Stomach smooth muscle (tissue), 2 donors: ENCODE measurements around the gene ITPR1.

ENCODE experiments used
- H3K27ac ChIP-seq: one replicate; pipeline ENCODE4 v1.7.0; 2013; ENCODE audit warnings: mild to moderate bottlenecking, low read length, inconsistent platforms
- H3K27me3 ChIP-seq, 2 donors: one replicate each; pipeline ENCODE4 v1.7.0; 2013; ENCODE audit warnings: low read length in 2 of 2; ENCODE audit not compliant: insufficient read depth in 2 of 2, control insufficient read depth in 1 of 2
- H3K36me3 ChIP-seq, 2 donors: one replicate each; pipeline ENCODE4 v1.7.0; 2013; ENCODE audit warnings: low read length in 2 of 2; ENCODE audit not compliant: control insufficient read depth in 2 of 2, insufficient read depth in 2 of 2
- H3K4me1 ChIP-seq: one replicate; pipeline ENCODE4 v1.7.0; 2013; ENCODE audit warnings: low read length; ENCODE audit not compliant: control insufficient read depth, insufficient read depth
- H3K4me3 ChIP-seq, 2 donors: one replicate each; pipeline ENCODE4 v1.7.0; 2013; ENCODE audit warnings: low read length in 2 of 2
- H3K9ac ChIP-seq, 2 donors: one replicate each; pipeline ENCODE4 v1.7.0; 2013; ENCODE audit warnings: low read length in 2 of 2, mild to moderate bottlenecking in 1 of 2
- H3K9me3 ChIP-seq, 2 donors: one replicate each; pipeline ENCODE4 v1.7.0; 2013; ENCODE audit warnings: low read length in 2 of 2; ENCODE audit not compliant: control insufficient read depth in 2 of 2
- donor health status: healthy.
- donor health status: Pancreatic carcinoma.

Gene ITPR1

DNA sequence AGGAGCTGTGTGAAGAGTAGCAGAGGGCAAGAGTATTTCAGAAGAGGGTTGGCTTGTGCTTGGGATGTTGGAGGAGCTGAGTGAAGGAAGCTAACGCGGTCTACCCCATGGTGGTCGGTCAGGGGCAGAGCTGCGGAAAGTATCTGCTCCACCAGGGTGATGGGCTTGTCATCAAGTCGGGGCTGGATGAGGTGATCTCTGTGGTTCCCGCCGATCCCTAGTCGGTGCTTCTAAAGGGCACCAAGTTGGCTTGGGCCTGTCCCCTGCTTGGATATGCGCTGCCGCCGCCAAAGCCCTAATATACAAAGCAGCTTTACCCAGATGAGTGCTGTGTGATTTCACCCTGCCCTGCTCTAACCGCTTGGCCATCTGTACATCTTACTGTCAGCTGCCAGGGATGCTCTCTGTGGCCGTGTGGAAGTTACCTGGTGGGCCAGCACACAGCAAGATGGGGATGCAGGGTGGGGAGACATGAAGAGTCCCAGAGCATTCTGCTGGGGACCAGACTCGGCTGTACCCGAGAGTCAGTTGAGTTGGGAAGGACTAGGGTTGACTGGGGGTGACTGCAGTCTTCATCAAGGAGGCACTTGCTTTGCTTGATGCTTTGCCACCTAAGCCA lies 260.0 kb downstream of the ITPR1 start:
- Histone ChIP-seq H3K27me3 (no peaks in the 10 kb centered on the region), H3K4me3 (no peak overlapping the region), H3K36me3 (no peaks in the 10 kb centered on the region), H3K27ac (no peak overlapping the region), H3K4me1 (peaks cover 28% of the 10 kb centered on the region), H3K9ac (no peak overlapping the region), H3K9me3 (no peaks in the 10 kb centered on the region)

DNA sequence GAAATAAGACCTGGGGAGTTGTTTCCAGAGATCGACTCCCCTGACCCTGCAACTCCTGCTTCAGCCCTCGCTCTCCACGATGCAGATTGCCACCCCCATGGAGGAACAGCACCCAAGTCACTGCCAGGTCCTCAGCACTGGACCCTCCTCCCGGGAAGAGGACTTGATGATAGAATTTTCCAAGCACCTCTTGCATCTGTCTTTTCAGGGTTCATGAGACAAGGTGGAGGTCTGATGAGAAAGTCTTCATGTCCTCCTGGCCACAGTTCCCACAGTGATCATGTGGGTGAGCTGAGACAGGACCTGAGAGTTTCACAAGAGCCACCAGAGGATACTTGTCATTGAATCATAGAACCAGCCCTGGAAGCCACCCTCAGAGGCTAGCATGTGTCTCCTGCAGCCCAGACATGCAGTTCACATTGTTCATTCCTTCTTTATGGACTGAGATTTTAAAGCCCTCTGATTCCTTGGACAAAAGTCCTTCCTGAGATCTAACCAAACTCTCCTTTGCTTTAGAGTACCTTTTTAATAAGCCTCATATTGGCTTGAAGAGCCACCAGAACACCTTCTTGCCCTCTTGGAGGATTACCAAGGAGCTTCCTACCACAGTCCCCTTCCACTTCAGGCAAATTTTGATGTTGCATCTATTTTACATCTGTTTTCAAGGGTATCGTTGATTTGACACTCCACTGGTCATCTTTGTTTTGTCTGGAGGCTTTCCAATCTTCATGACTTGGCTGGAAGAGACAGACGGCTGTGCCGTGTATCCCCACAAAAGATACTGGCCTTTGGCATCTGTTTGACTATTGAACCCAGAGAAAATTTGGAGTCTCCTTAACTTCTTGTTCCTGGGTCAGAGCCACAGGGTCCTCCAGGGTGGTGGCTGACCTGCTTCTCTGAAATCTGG lies 261.3 kb downstream of the ITPR1 start:
- Histone ChIP-seq H3K4me1 (peaks cover 25% of the 10 kb centered on the region), H3K27ac (no peak overlapping the region), H3K27me3 (no peaks in the 10 kb centered on the region), H3K36me3 (peaks cover 0 to 2% of the 10 kb centered on the region in 2 donors), H3K9me3 (no peaks in the 10 kb centered on the region), H3K4me3 (no peak overlapping the region), H3K9ac (no peak overlapping the region)

DNA sequence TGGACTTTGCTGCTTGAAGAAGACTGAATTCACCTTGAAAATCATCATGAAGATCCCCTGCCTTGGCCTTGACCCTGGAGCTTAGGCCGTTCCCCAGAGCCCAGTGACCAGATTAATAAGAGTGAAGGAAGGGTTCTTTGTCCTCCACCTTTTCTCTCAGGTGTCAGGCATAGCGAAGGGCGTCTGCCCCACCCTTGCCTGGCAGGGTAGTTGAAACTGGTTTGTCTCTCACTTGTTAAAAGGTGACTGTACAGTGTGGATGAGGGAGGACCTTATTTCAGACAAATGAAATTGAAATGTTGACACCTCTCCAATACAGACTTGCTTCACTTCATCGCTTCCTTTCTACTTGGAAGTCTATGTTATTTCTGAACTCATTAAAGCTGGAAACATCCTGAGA lies 262.4 kb downstream of the ITPR1 start:
- no peaks in the 10 kb centered on the region for H3K27me3 ChIP-seq
- no peak overlapping the region for H3K9ac ChIP-seq
- H3K36me3 ChIP-seq: peaks cover 0 to 4% of the 10 kb centered on the region in 2 donors
- H3K4me3 ChIP-seq: no peak overlapping the region
- H3K9me3 ChIP-seq: peaks cover 0 to 1% of the 10 kb centered on the region in 2 donors
- H3K4me1 ChIP-seq: peaks cover 17% of the 10 kb centered on the region
- H3K27ac ChIP-seq: no peak overlapping the region

DNA sequence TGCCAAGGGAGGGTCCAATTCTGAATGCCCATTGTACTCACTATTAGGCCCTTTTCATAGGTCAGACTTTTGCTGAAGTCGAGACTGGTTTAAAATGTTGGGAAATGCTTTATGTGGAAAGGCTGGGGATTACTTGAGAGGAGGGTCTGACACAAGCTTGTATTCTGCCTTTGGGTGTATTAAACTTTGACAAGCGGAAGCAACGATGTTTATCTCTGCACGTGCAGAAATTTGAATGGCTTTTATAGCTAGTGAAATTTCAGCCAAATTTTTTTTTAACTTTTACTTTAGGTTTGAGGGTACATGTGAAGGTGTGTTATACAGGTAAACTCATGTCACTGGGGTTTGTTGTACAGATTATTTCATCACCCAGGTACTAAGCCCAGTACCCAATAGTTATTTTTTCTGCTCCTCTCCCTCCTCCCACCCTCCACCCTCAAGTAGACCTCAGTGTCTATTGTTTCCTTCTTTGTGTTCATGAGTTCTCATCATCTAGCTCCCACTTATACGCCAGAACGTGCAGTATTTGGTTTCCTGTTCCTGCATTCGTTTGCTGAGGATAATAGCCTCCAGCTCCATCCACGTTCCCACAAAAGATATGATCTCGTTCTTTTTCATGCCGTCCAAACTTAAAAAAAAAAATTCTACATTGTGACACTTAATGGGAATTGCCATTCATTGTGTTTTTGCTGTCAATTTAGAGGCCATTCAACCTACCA lies 263.1 kb downstream of the ITPR1 start:
- H3K27ac ChIP-seq: no peak overlapping the region
- H3K36me3 ChIP-seq: peaks cover 0 to 4% of the 10 kb centered on the region in 2 donors
- peaks cover 11% of the 10 kb centered on the region for H3K4me1 ChIP-seq
- H3K4me3 ChIP-seq: no peak overlapping the region
- H3K9ac ChIP-seq: no peak overlapping the region
- H3K9me3 ChIP-seq: peaks cover 0 to 2% of the 10 kb centered on the region in 2 donors
- H3K27me3 ChIP-seq: no peaks in the 10 kb centered on the region

DNA sequence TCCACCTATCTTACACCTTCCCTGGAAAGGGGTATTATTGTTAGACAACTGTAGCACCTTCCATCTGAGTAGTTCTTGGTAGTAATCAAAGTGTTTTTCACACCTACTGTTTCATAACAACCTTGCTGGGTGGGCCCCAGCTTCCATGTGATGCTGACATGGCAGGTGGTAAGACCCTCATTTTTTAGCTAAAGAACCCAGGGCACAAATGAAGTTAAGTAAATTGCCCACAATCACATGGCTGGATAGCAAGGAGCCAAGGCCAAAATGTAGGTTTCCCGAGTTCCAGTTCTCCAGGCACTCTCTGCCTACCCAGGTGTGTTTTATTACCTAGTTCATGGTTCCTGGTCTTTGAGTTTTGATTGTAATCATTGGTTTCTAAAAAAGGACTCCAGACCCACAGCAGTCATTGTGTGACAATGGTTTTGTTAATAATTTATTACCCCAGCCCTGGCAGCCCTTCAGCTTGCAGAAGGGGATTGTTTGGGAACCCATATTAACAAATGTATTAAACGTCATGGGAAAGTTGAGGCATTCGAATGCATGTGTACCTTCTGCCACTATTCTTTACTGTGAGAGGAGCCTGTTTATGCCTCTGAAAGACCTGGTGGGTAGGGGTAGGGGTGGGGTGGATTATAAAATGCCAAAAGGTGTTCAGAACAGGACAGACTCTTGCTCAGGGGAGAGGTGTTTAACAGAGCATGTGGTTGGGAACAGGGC lies 263.9 kb downstream of the ITPR1 start:
- no peak overlapping the region for H3K4me3 ChIP-seq
- H3K4me1 ChIP-seq: peaks cover 4% of the 10 kb centered on the region
- H3K36me3 ChIP-seq: peaks cover 0 to 4% of the 10 kb centered on the region in 2 donors
- H3K27ac ChIP-seq: no peak overlapping the region
- no peak overlapping the region for H3K9ac ChIP-seq
- peaks cover 0 to 2% of the 10 kb centered on the region in 2 donors for H3K9me3 ChIP-seq
- no peaks in the 10 kb centered on the region for H3K27me3 ChIP-seq

DNA sequence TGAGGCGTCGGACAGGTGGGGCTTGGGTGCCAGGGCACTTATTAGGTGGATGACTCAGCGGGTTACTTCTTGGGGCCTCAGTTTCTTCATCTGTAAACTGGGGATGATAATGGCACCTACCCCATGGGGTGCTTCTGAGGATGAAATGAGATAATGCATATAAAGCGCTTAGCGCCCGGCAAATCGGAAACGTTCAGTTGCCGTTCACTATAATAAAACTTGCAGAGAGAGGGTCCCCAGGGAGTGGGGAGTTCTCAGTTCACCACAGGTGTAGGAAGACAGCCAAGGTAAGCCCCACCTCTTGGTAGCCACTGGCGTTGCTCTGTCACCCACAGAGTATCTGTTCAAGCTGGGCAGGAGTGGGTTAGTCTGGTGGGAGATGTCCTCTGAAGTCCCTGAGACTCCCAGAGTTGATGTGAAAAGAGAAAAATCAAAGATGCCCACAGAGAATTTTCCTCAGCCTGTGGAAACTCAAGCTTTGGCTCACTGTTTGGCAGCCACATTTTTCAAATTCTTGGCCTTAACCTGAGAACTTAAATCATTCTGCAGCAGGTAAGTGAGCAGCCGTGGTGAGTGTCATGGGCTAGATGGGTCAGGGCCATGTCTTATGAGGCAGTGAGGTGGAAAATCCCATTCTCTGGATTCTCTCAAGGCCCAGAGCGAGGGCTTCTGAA lies 264.6 kb downstream of the ITPR1 start:
- Histone ChIP-seq H3K27ac (no peak overlapping the region), H3K9me3 (peaks cover 0 to 2% of the 10 kb centered on the region in 2 donors), H3K4me3 (no peak overlapping the region), H3K27me3 (no peaks in the 10 kb centered on the region), H3K4me1 (no peaks in the 10 kb centered on the region), H3K9ac (no peak overlapping the region), H3K36me3 (peaks cover 4 to 5% of the 10 kb centered on the region in 2 donors)

DNA sequence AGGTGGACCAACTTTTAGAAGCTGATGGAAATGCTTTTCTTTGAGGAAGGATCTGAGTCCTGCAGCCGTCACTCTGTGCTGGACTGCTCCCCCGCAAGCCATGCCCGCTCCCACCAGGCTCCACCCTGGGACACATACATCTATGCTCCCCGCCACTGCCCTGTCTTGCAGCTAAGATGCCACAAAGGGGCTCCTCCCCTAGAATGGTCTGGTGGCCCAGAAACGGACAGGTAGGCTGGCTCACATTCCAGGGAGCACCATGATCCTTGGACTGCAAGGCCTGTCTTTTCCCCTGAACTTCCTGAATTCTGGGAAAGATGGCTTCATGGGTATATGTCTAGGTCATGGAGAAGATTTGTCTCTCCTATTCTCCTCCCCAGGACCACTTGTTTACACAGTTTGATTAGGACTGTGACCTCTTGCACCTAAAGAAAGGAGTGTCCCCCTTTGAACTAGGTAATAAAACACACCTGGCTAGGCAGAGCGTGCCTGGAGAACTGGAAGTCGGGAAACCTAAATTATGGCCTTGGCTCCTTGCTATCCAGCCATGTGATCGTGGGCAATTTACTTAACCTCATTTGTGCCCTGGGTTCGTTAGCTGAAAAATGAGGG lies 265.2 kb downstream of the ITPR1 start:
- Histone ChIP-seq H3K9ac (no peak overlapping the region), H3K27ac (no peak overlapping the region), H3K4me3 (no peak overlapping the region), H3K36me3 (peaks cover 4 to 5% of the 10 kb centered on the region in 2 donors), H3K4me1 (no peaks in the 10 kb centered on the region), H3K27me3 (no peaks in the 10 kb centered on the region), H3K9me3 (peaks cover 0 to 2% of the 10 kb centered on the region in 2 donors)

DNA sequence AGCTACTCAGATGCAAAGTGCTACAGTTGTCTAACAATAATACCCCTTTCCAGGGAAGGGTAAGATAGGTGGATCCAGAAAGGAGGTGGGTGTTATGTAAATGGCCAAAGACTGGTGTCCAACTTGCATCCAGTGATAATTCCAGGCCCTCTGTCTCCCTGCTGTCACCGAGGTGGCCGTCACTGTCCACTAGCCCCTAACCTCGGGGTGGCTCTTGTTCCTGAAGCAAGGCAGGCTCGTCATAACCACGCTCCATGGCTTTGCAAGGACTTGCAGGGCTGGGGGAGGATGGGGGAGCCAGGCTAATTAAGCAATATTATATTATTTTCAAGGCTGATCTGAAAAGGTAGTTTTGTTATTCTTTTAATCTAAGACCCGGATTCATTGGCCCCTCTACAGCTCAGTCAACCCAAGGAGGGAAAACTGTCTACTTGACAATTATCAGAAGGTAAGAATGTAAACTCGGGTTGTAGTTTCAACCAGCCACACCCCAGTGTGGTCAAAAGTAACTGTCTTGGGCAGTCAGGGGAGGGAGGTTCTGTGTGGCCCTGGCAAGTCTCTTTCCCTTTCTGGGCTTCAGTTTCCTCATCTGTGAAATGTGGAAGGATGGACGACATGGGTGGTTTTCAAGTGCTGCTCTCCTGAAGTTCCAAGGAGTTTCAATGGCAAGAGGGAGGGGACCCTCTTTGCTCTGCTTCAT lies 266.0 kb downstream of the ITPR1 start:
- no peaks in the 10 kb centered on the region for H3K4me1 ChIP-seq
- H3K27ac ChIP-seq: no peak overlapping the region
- peaks cover 4 to 5% of the 10 kb centered on the region in 2 donors for H3K36me3 ChIP-seq
- H3K9ac ChIP-seq: no peak overlapping the region
- H3K27me3 ChIP-seq: no peaks in the 10 kb centered on the region
- peaks cover 0 to 2% of the 10 kb centered on the region in 2 donors for H3K9me3 ChIP-seq
- no peak overlapping the region for H3K4me3 ChIP-seq

DNA sequence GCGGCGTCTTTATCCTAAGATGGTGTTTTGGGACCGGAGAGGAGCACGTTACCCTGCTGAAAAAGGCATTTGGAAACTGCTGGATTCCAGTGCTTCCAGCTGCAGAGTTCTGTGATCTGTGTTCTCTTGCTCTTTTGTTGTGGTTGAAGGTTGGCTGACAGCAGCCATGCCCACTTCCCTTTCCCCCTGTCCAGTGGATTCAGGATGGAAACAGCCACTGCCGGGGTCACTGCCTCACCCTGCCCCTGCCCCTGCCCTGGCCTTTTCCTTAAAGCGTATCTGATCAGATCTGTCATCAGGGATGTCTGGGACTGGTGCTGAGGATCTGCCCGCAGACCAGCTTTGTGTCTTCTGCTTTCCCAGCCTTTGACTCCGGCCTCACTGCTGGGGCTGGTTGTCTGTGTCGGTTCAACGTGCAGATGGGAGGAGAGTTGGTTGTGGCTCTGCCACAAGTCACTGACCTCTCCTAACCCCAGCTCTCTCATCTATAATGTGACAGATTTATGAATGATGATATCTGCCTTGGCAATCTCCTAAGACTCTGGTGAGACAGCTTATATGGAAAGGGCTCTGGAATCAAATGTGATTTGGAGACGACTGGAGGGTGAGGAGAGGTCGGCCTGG lies 266.7 kb downstream of the ITPR1 start:
- Histone ChIP-seq H3K27me3 (no peaks in the 10 kb centered on the region), H3K9ac (no peak overlapping the region), H3K4me1 (no peaks in the 10 kb centered on the region), H3K4me3 (no peak overlapping the region), H3K27ac (no peak overlapping the region), H3K9me3 (peaks cover 0 to 2% of the 10 kb centered on the region in 2 donors), H3K36me3 (peaks cover 4 to 5% of the 10 kb centered on the region in 2 donors)
